ENCODE measurements around the gene KLF13. TPM values are rescaled to one million over a fixed set of nuclear protein-coding genes. Genes with fewer than 3 reads are reported as not detected.
"Not testable (repeated sequence)": the region's sequence is repeated elsewhere in the genome, so short reads cannot be mapped to it uniquely, and the experiment has no call there.

KLF13 gene
- polyA plus RNA-seq, 2 donors, result 9.0 to 20.9 TPM

DNA sequence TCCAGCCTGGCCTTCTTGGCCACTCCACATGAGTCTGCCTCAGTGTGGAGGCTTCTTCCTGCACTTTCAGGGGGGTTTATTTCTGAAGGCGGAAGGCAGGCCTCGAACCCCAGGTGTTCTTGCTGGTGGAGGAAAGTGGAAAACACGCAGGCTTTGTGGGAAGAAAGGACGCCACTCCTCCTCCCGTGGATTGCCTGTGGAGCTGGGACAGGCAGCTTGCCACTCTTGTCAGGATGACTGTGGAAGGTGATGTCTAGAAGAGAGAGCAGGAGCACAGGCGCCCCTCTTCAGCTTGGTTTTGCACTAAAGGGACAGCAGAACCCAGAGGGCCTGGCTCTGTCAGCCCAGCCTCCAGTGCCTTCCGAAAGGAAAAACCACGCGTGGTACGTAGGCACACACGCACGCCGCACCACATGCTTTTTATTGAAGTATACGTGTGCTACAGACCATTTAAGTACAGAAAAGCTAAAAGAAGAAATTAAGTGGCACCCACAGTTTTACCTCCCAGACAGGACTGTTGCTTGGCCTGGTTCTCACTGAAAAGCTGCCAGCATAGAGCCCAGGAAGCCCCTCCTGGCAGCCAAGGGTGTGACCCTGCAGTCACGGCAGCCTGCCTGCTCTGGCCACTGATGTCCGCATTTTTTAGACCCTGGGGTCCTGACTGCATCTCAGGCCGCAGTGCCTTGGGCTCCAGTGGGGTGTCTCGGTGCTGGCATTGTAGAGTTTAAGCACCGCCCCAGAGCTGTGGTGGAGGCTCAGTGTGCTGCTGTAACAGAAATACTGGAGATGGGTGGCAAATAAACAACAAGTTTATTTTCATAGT lies 21.6 kb downstream of the KLF13 start:
- Histone ChIP-seq H3K27me3 (ENCODE audit: control insufficient read depth in 1 of 2, insufficient read depth in 2 of 2, low read length in 2 of 2) (no peaks in the 10 kb centered on the region), H3K27ac (ENCODE audit: low read depth in 2 of 2, low read length in 1 of 2) (no peak overlapping the region), H3K4me3 (ENCODE audit: low read depth in 1 of 2, low read length in 2 of 2) (no peak overlapping the region), H3K36me3 (ENCODE audit: control insufficient read depth in 2 of 2, insufficient read depth in 2 of 2, low read length in 1 of 2) (peaks cover 0 to 5% of the 10 kb centered on the region in 2 donors), H3K4me1 (ENCODE audit: control insufficient read depth in 2 of 2, insufficient read depth in 2 of 2, low read length in 1 of 2) (peaks cover 26 to 66% of the 10 kb centered on the region in 2 donors), H3K9me3 (ENCODE audit: control insufficient read depth in 2 of 2, insufficient read depth in 1 of 2, low read depth in 1 of 2, low read length in 1 of 2) (no peaks in the 10 kb centered on the region)
- WGBS, 2 donors, result 88% methylated on average over 18 to 19 of the region's 19 CpGs

DNA sequence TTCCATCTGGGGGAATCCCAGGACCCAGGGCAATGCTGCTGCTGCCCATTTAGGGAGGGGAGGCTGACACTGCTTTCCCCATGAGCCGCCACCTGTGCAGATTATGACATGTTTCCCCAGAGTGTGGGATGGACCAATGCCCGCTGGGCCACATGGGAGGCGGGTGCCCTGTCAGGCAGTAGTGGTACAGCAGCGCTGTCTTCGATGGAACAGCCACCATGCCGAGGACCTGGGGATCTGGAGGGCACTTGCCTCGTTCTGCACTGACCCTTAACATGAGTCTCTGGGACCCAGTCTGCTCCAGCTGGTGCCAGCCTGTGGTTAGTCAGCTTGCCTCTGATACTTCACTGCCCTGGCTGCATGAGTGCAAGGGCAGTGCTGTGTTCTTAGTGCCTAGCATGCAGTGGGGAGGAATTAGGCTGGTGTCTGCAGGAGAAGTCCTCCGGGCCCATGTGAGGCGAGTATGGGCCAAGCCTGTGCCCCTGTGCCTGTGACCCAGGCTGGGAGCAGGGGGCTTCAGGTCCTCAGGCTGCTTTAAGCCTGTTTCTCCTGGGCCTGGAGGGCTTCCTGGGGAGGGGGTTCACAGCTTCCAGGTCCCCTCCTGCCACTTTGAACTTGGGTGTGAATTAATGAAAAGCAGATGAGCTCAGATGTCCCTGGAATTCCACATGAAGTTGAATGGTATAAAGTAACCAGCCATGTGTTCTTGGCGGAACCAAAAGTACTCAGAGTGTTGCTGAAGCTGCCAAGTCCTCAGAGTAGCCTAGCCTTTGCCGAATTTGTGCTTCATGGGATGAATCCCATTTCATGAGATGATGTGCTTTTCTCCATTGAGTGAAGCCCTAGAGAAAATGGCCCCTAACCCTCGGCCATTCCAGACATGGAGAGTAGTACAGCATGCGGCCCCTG lies 22.9 kb downstream of the KLF13 start:
- Histone ChIP-seq H3K9me3 (ENCODE audit: control insufficient read depth in 2 of 2, insufficient read depth in 1 of 2, low read depth in 1 of 2, low read length in 1 of 2) (no peaks in the 10 kb centered on the region), H3K36me3 (ENCODE audit: control insufficient read depth in 2 of 2, insufficient read depth in 2 of 2, low read length in 1 of 2) (peaks cover 0 to 5% of the 10 kb centered on the region in 2 donors), H3K4me3 (ENCODE audit: low read depth in 1 of 2, low read length in 2 of 2) (no peak overlapping the region), H3K4me1 (ENCODE audit: control insufficient read depth in 2 of 2, insufficient read depth in 2 of 2, low read length in 1 of 2) (peaks cover 24 to 63% of the 10 kb centered on the region in 2 donors), H3K27ac (ENCODE audit: low read depth in 2 of 2, low read length in 1 of 2) (no peak overlapping the region), H3K27me3 (ENCODE audit: control insufficient read depth in 1 of 2, insufficient read depth in 2 of 2, low read length in 2 of 2) (no peaks in the 10 kb centered on the region)
- 86 to 89% methylated on average over 13 of the region's 13 CpGs for WGBS, 2 donors

DNA sequence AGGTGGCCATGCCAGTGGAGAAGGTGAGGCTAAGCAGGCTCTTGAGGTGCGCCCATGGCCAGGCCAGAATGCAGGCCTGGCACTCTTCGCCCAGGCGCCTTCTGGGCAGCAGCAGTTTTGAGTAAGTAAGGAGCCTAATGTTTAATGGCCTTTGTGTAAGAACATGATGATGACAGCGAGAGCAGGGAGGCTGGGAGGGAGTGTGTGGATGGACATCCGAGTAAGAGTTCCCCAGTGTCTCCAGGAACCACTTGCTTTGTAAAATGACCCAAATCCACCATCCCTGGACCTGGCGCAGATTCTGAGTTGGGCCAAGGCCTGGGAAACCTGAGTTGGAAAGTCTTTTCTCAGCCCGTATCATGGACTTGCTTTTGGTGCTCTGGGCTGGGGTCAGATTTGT lies 24.1 kb downstream of the KLF13 start:
- peak overlapping the region; percentile 30 to 53 for H3K27ac ChIP-seq (ENCODE audit: low read depth in 2 of 2, low read length in 1 of 2)
- no peak overlapping the region for H3K4me3 ChIP-seq (ENCODE audit: low read depth in 1 of 2, low read length in 2 of 2)
- H3K27me3 ChIP-seq (ENCODE audit: control insufficient read depth in 1 of 2, insufficient read depth in 2 of 2, low read length in 2 of 2), result no peaks in the 10 kb centered on the region
- no peaks in the 10 kb centered on the region for H3K9me3 ChIP-seq (ENCODE audit: control insufficient read depth in 2 of 2, insufficient read depth in 1 of 2, low read depth in 1 of 2, low read length in 1 of 2)
- H3K36me3 ChIP-seq (ENCODE audit: control insufficient read depth in 2 of 2, insufficient read depth in 2 of 2, low read length in 1 of 2), result peaks cover 0 to 5% of the 10 kb centered on the region in 2 donors
- peaks cover 16 to 52% of the 10 kb centered on the region in 2 donors for H3K4me1 ChIP-seq (ENCODE audit: control insufficient read depth in 2 of 2, insufficient read depth in 2 of 2, low read length in 1 of 2)
- WGBS, 2 donors, result 94 to 95% methylated on average over 7 of the region's 7 CpGs

DNA sequence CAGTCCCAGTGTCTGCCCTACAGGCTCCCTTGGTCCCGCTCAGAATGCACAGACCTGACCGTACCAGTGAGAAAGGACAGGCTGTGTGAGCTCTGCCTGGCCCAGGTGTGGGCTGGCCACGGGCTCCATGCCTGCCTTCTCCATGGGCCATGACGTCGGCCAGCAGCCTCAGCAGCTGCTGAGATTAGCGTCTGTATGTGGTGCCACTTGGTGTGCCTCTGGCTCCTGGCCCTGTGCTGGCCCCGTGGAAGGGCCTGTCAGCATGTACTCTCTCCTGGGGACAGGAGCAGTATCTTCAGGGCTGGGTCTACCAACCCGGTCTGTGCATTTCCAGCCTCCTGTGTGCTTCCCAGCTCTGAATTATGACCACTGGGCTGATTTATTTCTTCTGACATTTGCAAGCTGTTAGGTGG lies 25.7 kb downstream of the KLF13 start:
- no peaks in the 10 kb centered on the region for H3K9me3 ChIP-seq (ENCODE audit: control insufficient read depth in 2 of 2, insufficient read depth in 1 of 2, low read depth in 1 of 2, low read length in 1 of 2)
- no peak overlapping the region for H3K4me3 ChIP-seq (ENCODE audit: low read depth in 1 of 2, low read length in 2 of 2)
- H3K27me3 ChIP-seq (ENCODE audit: control insufficient read depth in 1 of 2, insufficient read depth in 2 of 2, low read length in 2 of 2), result no peaks in the 10 kb centered on the region
- peaks cover 16 to 43% of the 10 kb centered on the region in 2 donors for H3K4me1 ChIP-seq (ENCODE audit: control insufficient read depth in 2 of 2, insufficient read depth in 2 of 2, low read length in 1 of 2)
- 28 to 38% methylated on average over 8 of the region's 8 CpGs for WGBS, 2 donors
- peak overlapping the region; percentile 58 to 75 for H3K27ac ChIP-seq (ENCODE audit: low read depth in 2 of 2, low read length in 1 of 2)
- peaks cover 0 to 5% of the 10 kb centered on the region in 2 donors for H3K36me3 ChIP-seq (ENCODE audit: control insufficient read depth in 2 of 2, insufficient read depth in 2 of 2, low read length in 1 of 2)

DNA sequence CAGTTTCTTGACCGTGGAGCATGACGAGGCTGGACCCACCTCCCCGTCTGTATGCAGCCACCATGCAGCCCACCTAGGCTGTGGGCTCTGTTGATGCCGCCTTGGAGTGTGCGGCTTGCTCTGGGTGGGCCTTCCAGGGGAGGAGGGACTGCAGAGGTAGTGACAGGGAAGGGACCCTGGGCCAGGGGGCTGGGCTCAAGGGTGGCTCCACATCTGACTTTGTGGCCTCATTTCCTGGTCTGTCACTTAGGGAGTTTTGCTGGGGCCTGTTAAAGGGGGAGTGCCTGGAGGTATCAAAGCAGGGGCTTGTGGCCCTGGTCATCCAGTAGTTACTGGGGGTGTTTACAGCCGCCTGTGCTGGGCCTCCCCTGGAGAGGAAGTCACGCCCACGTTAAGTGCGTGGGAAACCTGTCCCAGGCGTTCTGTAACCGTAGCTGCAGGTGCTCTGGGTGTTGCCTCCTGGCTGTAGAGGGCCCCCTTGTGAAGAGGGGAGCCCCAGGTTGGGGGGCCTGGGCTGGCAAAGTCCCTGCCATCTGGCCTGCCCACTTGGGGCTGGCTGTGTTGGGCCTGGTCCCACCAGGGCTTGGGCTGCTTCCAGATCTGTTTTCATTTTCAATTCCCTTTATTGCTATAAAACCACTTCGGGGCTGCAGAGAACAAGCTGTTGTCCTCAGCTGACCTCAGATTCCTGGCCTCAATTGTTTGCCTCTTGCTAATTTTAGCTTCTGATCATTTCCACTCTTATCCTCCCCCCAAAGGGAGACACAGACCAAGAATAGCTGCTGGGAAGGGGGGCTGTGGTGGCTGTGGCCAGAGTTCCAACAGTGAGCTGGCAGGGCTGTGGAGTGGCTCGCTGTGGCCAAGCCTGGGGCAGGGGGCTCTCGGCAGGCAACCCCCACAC lies 26.5 kb downstream of the KLF13 start:
- peak overlapping the region; percentile 43 to 75 for H3K27ac ChIP-seq (ENCODE audit: low read depth in 2 of 2, low read length in 1 of 2)
- no peaks in the 10 kb centered on the region for H3K9me3 ChIP-seq (ENCODE audit: control insufficient read depth in 2 of 2, insufficient read depth in 1 of 2, low read depth in 1 of 2, low read length in 1 of 2)
- H3K36me3 ChIP-seq (ENCODE audit: control insufficient read depth in 2 of 2, insufficient read depth in 2 of 2, low read length in 1 of 2), result peaks cover 0 to under 1% of the 10 kb centered on the region in 2 donors
- 23 to 38% methylated on average over 14 of the region's 14 CpGs for WGBS, 2 donors
- H3K27me3 ChIP-seq (ENCODE audit: control insufficient read depth in 1 of 2, insufficient read depth in 2 of 2, low read length in 2 of 2), result no peaks in the 10 kb centered on the region
- no peak overlapping the region for H3K4me3 ChIP-seq (ENCODE audit: low read depth in 1 of 2, low read length in 2 of 2)
- H3K4me1 ChIP-seq (ENCODE audit: control insufficient read depth in 2 of 2, insufficient read depth in 2 of 2, low read length in 1 of 2), result peaks cover 16 to 37% of the 10 kb centered on the region in 2 donors

DNA sequence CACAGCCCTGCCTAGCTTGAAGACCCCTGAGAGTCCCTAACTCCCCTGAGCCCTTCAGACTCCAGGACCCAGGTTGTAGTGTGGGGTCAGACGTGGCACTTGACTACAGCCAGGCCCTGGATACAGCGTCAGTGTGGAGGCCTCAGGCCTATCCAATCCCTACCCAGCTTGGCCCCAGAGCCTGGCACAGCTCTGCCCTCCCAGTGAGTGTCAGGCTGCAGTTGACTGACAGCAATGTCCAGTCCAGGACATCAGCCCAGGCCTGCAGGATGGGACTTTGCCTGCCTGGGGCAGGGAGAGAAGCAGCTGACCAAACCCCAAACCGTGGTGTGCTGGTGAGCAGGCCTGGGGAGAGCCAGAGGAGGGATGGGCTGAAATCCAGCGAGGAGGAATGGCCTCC lies 27.3 kb downstream of the KLF13 start:
- Histone ChIP-seq H3K4me1 (ENCODE audit: control insufficient read depth in 2 of 2, insufficient read depth in 2 of 2, low read length in 1 of 2) (peaks cover 18 to 39% of the 10 kb centered on the region in 2 donors), H3K36me3 (ENCODE audit: control insufficient read depth in 2 of 2, insufficient read depth in 2 of 2, low read length in 1 of 2) (peaks cover 0 to 3% of the 10 kb centered on the region in 2 donors), H3K27me3 (ENCODE audit: control insufficient read depth in 1 of 2, insufficient read depth in 2 of 2, low read length in 2 of 2) (no peaks in the 10 kb centered on the region), H3K27ac (ENCODE audit: low read depth in 2 of 2, low read length in 1 of 2) (peak overlapping the region; percentile 43 to 75), H3K4me3 (ENCODE audit: low read depth in 1 of 2, low read length in 2 of 2) (no peak overlapping the region), H3K9me3 (ENCODE audit: control insufficient read depth in 2 of 2, insufficient read depth in 1 of 2, low read depth in 1 of 2, low read length in 1 of 2) (no peaks in the 10 kb centered on the region)
- WGBS, 2 donors, result 50 to 54% methylated on average over 4 of the region's 4 CpGs

DNA sequence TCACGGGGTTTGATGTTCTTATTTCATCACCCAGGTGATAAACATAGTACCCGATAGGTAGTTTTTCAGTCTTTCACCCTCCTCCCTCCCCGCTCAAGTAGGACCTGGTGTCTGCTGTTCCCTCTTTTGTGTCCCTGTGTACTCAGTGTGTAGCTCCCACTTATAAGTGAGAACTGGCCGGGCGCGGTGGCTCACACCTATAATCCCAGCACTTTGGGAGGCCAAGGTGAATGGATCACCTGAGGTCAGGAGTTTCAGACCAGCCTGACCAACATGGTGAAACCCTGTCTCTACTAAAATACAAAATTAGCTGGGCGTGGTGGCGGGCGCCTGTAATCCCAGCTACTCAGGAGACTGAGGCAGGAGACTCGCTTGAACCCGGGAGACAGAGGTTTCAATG lies 29.5 kb downstream of the KLF13 start:
- H3K27ac ChIP-seq (ENCODE audit: low read depth in 2 of 2, low read length in 1 of 2); H3K27me3 ChIP-seq (ENCODE audit: control insufficient read depth in 1 of 2, insufficient read depth in 2 of 2, low read length in 2 of 2); H3K36me3 ChIP-seq (ENCODE audit: control insufficient read depth in 2 of 2, insufficient read depth in 2 of 2, low read length in 1 of 2); H3K4me3 ChIP-seq (ENCODE audit: low read depth in 1 of 2, low read length in 2 of 2); H3K9me3 ChIP-seq (ENCODE audit: control insufficient read depth in 2 of 2, insufficient read depth in 1 of 2, low read depth in 1 of 2, low read length in 1 of 2): not testable (repeated sequence)
- WGBS, 2 donors, result 96 to 98% methylated on average over 11 of the region's 11 CpGs
- H3K4me1 ChIP-seq (ENCODE audit: control insufficient read depth in 2 of 2, insufficient read depth in 2 of 2, low read length in 1 of 2), result peaks cover 26 to 46% of the 10 kb centered on the region in 2 donors

DNA sequence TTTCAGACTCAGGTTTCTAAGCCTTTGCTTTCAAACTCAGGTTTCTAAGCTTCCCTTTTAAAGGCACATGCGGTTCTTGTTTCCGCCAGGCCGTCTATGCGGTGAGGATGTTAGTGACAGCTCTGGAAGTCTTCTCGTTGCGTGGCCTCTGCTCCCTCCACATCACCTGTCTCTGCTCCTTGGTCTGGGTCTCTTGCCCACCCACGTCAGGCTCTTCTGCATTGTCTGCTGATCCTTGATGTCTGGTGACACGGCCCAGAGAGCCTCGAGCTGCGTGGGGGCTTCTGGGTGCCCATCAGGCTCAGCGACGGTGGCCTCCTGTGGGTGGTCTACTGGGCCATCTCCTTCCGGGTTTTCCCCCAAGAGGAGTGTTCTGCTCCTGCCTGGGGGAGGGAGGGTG lies 30.5 kb downstream of the KLF13 start:
- Histone ChIP-seq H3K27ac (ENCODE audit: low read depth in 2 of 2, low read length in 1 of 2) (peak overlapping the region; percentile 26 to 37), H3K9me3 (ENCODE audit: control insufficient read depth in 2 of 2, insufficient read depth in 1 of 2, low read depth in 1 of 2, low read length in 1 of 2) (no peaks in the 10 kb centered on the region), H3K27me3 (ENCODE audit: control insufficient read depth in 1 of 2, insufficient read depth in 2 of 2, low read length in 2 of 2) (no peaks in the 10 kb centered on the region), H3K4me1 (ENCODE audit: control insufficient read depth in 2 of 2, insufficient read depth in 2 of 2, low read length in 1 of 2) (peaks cover 27 to 48% of the 10 kb centered on the region in 2 donors), H3K36me3 (ENCODE audit: control insufficient read depth in 2 of 2, insufficient read depth in 2 of 2, low read length in 1 of 2) (peaks cover 0 to 4% of the 10 kb centered on the region in 2 donors), H3K4me3 (ENCODE audit: low read depth in 1 of 2, low read length in 2 of 2) (no peak overlapping the region)
- WGBS, 2 donors, result 73 to 74% methylated on average over 13 of the region's 13 CpGs

DNA sequence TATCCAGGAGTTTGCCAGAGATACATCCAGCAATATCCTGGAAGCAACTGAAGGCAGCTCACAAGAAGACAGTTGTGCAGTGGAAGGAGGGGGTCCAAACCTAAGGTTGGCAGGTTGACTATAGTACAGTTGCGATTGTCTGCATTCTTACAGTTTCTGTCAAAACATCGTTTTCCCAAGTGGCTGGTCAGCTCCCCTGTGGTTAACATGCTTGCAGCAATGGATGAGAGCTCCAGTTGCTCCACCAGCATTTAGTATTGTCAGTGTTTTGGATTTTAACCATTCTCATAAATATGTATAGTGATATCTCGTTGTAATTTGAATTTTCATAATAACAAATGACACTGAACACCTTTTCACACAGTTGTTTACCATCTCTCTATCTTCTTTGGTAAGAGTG lies 31.5 kb downstream of the KLF13 start:
- Histone ChIP-seq H3K27me3 (ENCODE audit: control insufficient read depth in 1 of 2, insufficient read depth in 2 of 2, low read length in 2 of 2) (no peaks in the 10 kb centered on the region), H3K9me3 (ENCODE audit: control insufficient read depth in 2 of 2, insufficient read depth in 1 of 2, low read depth in 1 of 2, low read length in 1 of 2) (no peaks in the 10 kb centered on the region), H3K4me3 (ENCODE audit: low read depth in 1 of 2, low read length in 2 of 2) (no peak overlapping the region), H3K27ac (ENCODE audit: low read depth in 2 of 2, low read length in 1 of 2) (no peak overlapping the region), H3K4me1 (ENCODE audit: control insufficient read depth in 2 of 2, insufficient read depth in 2 of 2, low read length in 1 of 2) (peaks cover 18 to 40% of the 10 kb centered on the region in 2 donors), H3K36me3 (ENCODE audit: control insufficient read depth in 2 of 2, insufficient read depth in 2 of 2, low read length in 1 of 2) (peaks cover 0 to 4% of the 10 kb centered on the region in 2 donors)
- 83% methylated on average over 3 of the region's 3 CpGs for WGBS, 2 donors

Measured in esophagus (tissue), 2 donors.